ENCODE data around the gene TLE4. TPM values are rescaled to one million over a fixed set of nuclear protein-coding genes. Genes with fewer than 3 reads are reported as not detected.
"Not testable (repeated sequence)": the region's sequence is repeated elsewhere in the genome, so short reads cannot be mapped to it uniquely, and the experiment has no call there.

The TLE4 gene
- total RNA-seq, 1 donor from 2014 or later, result 98.5 TPM

- H3K36me3 Mint-ChIP-seq (ENCODE audit: low read depth, unreplicated experiment), result no peaks in the 10 kb centered on the region
Measured at GRCh38 chr9:79542735-79543620, 28.8 kb upstream of the TLE4 start.

GRCh38 chr9:79544375-79544774 is 27.4 kb upstream of the TLE4 start:
- not testable (repeated sequence) for H3K4me1 ChIP-seq (ENCODE audit: insufficient read depth, low read length); H3K36me3 ChIP-seq (ENCODE audit: insufficient read depth, low read length); H3K27ac ChIP-seq (ENCODE audit: low read depth, low read length); H3K9me3 ChIP-seq (ENCODE audit: insufficient read depth, low read depth, low read length); H3K4me2 ChIP-seq (ENCODE audit: low read length); DNase-seq (ENCODE audit: low read depth); FAIRE-seq; H4K20me1 ChIP-seq (ENCODE audit: insufficient read depth, low read length); H3K4me1 Mint-ChIP-seq (ENCODE audit: low read depth, unreplicated experiment); H3K27me3 ChIP-seq (ENCODE audit: insufficient read depth, low read length); H3K27me3 Mint-ChIP-seq (ENCODE audit: low read depth, unreplicated experiment); H3K36me3 Mint-ChIP-seq (ENCODE audit: low read depth, unreplicated experiment); H2AFZ ChIP-seq (ENCODE audit: low read depth, low read length); H3K79me2 ChIP-seq (ENCODE audit: insufficient read depth, low read length); H3K4me3 ChIP-seq (ENCODE audit: insufficient read depth, low read depth, low read length); H3K9ac ChIP-seq (ENCODE audit: low read length); H3K4me3 Mint-ChIP-seq (ENCODE audit: unreplicated experiment); H3K27ac Mint-ChIP-seq (ENCODE audit: unreplicated experiment)
- H3K9me3 Mint-ChIP-seq (ENCODE audit: unreplicated experiment), result peaks cover 12% of the 10 kb centered on the region

More at GRCh38 chr9:79542735-79543620, 28.8 kb upstream of the TLE4 start:
- H3K27ac ChIP-seq (ENCODE audit: low read depth, low read length), result no peak overlapping the region
- DNase-seq (ENCODE audit: low read depth) (no peak), FAIRE-seq (no peak)
- no peak overlapping the region for H3K4me2 ChIP-seq (ENCODE audit: low read length)
- peaks cover 2% of the 10 kb centered on the region for H3K27me3 ChIP-seq (ENCODE audit: insufficient read depth, low read length)
- no peak overlapping the region for H3K4me3 ChIP-seq (ENCODE audit: insufficient read depth, low read depth, low read length)
- no peak overlapping the region for H3K9ac ChIP-seq (ENCODE audit: low read length)
- H2AFZ ChIP-seq (ENCODE audit: low read depth, low read length), result no peak overlapping the region
- H3K36me3 ChIP-seq (ENCODE audit: insufficient read depth, low read length), result no peaks in the 10 kb centered on the region
- H3K4me3 Mint-ChIP-seq (ENCODE audit: unreplicated experiment), result no peak overlapping the region
- H3K9me3 ChIP-seq (ENCODE audit: insufficient read depth, low read depth, low read length), result no peaks in the 10 kb centered on the region
- no peaks in the 10 kb centered on the region for H3K4me1 ChIP-seq (ENCODE audit: insufficient read depth, low read length)
- no peaks in the 10 kb centered on the region for H4K20me1 ChIP-seq (ENCODE audit: insufficient read depth, low read length)
- no peaks in the 10 kb centered on the region for H3K4me1 Mint-ChIP-seq (ENCODE audit: low read depth, unreplicated experiment)
- peaks cover 12% of the 10 kb centered on the region for H3K9me3 Mint-ChIP-seq (ENCODE audit: unreplicated experiment)
- H3K27ac Mint-ChIP-seq (ENCODE audit: unreplicated experiment), result peak overlapping the region; percentile 20
- H3K79me2 ChIP-seq (ENCODE audit: insufficient read depth, low read length), result no peaks in the 10 kb centered on the region
- no peaks in the 10 kb centered on the region for H3K27me3 Mint-ChIP-seq (ENCODE audit: low read depth, unreplicated experiment)
- TF ChIP-seq CTCF (IDR thresholded peaks at IDR 0.05; ENCODE audit: insufficient read depth, low read depth, low read length) (no peak), EZH2 (IDR thresholded peaks at IDR 0.05; ENCODE audit: insufficient read depth, low read length) (no peak)

GRCh38 chr9:79551586-79551985 is 20.2 kb upstream of the TLE4 start:
- H3K9me3 Mint-ChIP-seq (ENCODE audit: unreplicated experiment), result peaks cover 12% of the 10 kb centered on the region
- H3K4me2 ChIP-seq (ENCODE audit: low read length), result no peak overlapping the region
- no peaks in the 10 kb centered on the region for H3K27me3 ChIP-seq (ENCODE audit: insufficient read depth, low read length)
- H3K4me3 Mint-ChIP-seq (ENCODE audit: unreplicated experiment), result no peak overlapping the region
- FAIRE-seq (no peak), DNase-seq (ENCODE audit: low read depth) (no peak)
- no peak overlapping the region for H3K27ac ChIP-seq (ENCODE audit: low read depth, low read length)
- H3K4me3 ChIP-seq (ENCODE audit: insufficient read depth, low read depth, low read length), result no peak overlapping the region
- H3K27ac Mint-ChIP-seq (ENCODE audit: unreplicated experiment), result no peak overlapping the region
- no peaks in the 10 kb centered on the region for H3K27me3 Mint-ChIP-seq (ENCODE audit: low read depth, unreplicated experiment)
- peaks cover 2% of the 10 kb centered on the region for H3K4me1 Mint-ChIP-seq (ENCODE audit: low read depth, unreplicated experiment)
- no peaks in the 10 kb centered on the region for H3K79me2 ChIP-seq (ENCODE audit: insufficient read depth, low read length)
- TF ChIP-seq EZH2 (IDR thresholded peaks at IDR 0.05; ENCODE audit: insufficient read depth, low read length) (no peak), CTCF (IDR thresholded peaks at IDR 0.05; ENCODE audit: insufficient read depth, low read depth, low read length) (no peak)
- no peak overlapping the region for H3K9ac ChIP-seq (ENCODE audit: low read length)
- no peaks in the 10 kb centered on the region for H3K4me1 ChIP-seq (ENCODE audit: insufficient read depth, low read length)
- no peaks in the 10 kb centered on the region for H3K36me3 Mint-ChIP-seq (ENCODE audit: low read depth, unreplicated experiment)
- H3K36me3 ChIP-seq (ENCODE audit: insufficient read depth, low read length), result no peaks in the 10 kb centered on the region
- H3K9me3 ChIP-seq (ENCODE audit: insufficient read depth, low read depth, low read length), result peaks cover 2% of the 10 kb centered on the region
- H4K20me1 ChIP-seq (ENCODE audit: insufficient read depth, low read length), result no peaks in the 10 kb centered on the region
- no peak overlapping the region for H2AFZ ChIP-seq (ENCODE audit: low read depth, low read length)
